Fibroblast of lung (primary cell): ENCODE data around the gene ELOVL2. TPM values are rescaled to one million over a fixed set of nuclear protein-coding genes. Genes with fewer than 3 reads are reported as not detected.

ENCODE experiments used
- DNase-seq, 2 donors: peaks; one replicate each; pipeline versions ENCODE4 v3.0.0 to v3.0.0-alpha.2; 2010; ENCODE audit warnings: low read depth in 2 of 2
- H2AFZ ChIP-seq: 2 replicates; pipeline ENCODE4 v1.5.1; 2012; ENCODE audit warnings: low read length, control low read depth, inconsistent platforms
- H3K27ac ChIP-seq: 2 replicates; pipeline ENCODE4 v1.5.1; 2011; ENCODE audit warnings: low read length, control low read depth; ENCODE audit not compliant: insufficient read depth
- H3K27me3 ChIP-seq: 2 replicates; pipeline ENCODE4 v1.5.1; 2011; ENCODE audit warnings: mild to moderate bottlenecking, low read length; ENCODE audit not compliant: control insufficient read depth, insufficient read depth
- H3K36me3 ChIP-seq: 2 replicates; pipeline ENCODE4 v1.5.1; 2011; ENCODE audit warnings: low read length; ENCODE audit not compliant: control insufficient read depth, insufficient read depth
- H3K4me1 ChIP-seq: 2 replicates; pipeline ENCODE4 v1.5.1; 2011; ENCODE audit warnings: low read length; ENCODE audit not compliant: control insufficient read depth, insufficient read depth; ENCODE audit errors: extremely low read depth
- H3K4me2 ChIP-seq: 2 replicates; pipeline ENCODE4 v1.5.1; 2011; ENCODE audit warnings: low read length, control low read depth; ENCODE audit not compliant: insufficient read depth; ENCODE audit errors: extremely low read depth
- H3K4me3 ChIP-seq, 4 experiments: fragments of 200-600 bp in 1 of 4; sonication (generic) in 1 of 4; replicated peaks in 1 of 4; 2 replicates each; pipeline ENCODE4 v1.5.1; 2011 to 2016; ENCODE audit warnings: low read length in 4 of 4, low read depth in 3 of 4, mild to moderate bottlenecking in 3 of 4, control low read depth in 2 of 4, inconsistent platforms in 1 of 4, mixed read lengths in 1 of 4; ENCODE audit not compliant: insufficient read depth in 1 of 4; ENCODE audit errors: control extremely low read depth in 1 of 4
- H3K79me2 ChIP-seq: 2 replicates; pipeline ENCODE4 v1.5.1; 2012; ENCODE audit warnings: mild to moderate bottlenecking, low read length, inconsistent platforms; ENCODE audit not compliant: control insufficient read depth, insufficient read depth
- H3K9ac ChIP-seq: 2 replicates; pipeline ENCODE4 v1.5.1; 2011; ENCODE audit warnings: mild to moderate bottlenecking, low read length, control low read depth; ENCODE audit not compliant: insufficient read depth
- H3K9me3 ChIP-seq: 2 replicates; pipeline ENCODE4 v1.5.1; 2012; ENCODE audit warnings: low read depth, low read length; ENCODE audit not compliant: control insufficient read depth, insufficient read depth
- H4K20me1 ChIP-seq: 2 replicates; pipeline ENCODE4 v1.5.1; 2011; ENCODE audit warnings: low read length; ENCODE audit not compliant: control insufficient read depth, insufficient read depth; ENCODE audit errors: extremely low read depth
- CTCF ChIP-seq, 2 donors: IDR thresholded peaks in 1 of 2; conservative IDR thresholded peaks in 1 of 2; 1 replicate in 1 of 2; 2 replicates in 1 of 2; pipeline ENCODE4 v1.5.1; 2011 to 2012; ENCODE audit warnings: low read length in 2 of 2, control low read depth in 1 of 2, inconsistent platforms in 1 of 2, low read depth in 1 of 2, mild to moderate bottlenecking in 1 of 2
- EZH2 ChIP-seq: IDR thresholded peaks from 2 replicates; pipeline ENCODE4 v1.5.1; 2012; ENCODE audit warnings: low read length, control low read depth, mild to moderate bottlenecking; ENCODE audit errors: missing control alignments
- polyA plus RNA-seq, 2 donors: library from polyadenylated mRNA; depleted of rRNA in 1 of 2; stranded (reverse) in 1 of 2; unstranded in 1 of 2; fragments of >200 nt; gene quantifications; 2 replicates each; pipeline ENCODE4 v1.2.1, GENCODE V29; 2011 to 2012; ENCODE audit warnings: missing spikeins in 1 of 2
- total RNA-seq: library from RNA; depleted of rRNA; stranded (reverse); fragments of >200 nt; gene quantifications from 2 replicates; pipeline ENCODE4 v1.2.1, GENCODE V29; 2014

Gene ELOVL2
- total and polyA plus RNA-seq, 2 donors (not counting 1 experiment from before 2014, with no cell fraction given), result under 0.01 to 13.9 TPM

GRCh38 chr6:11062083-11062482, 18.0 kb upstream of the ELOVL2 start:
- no peaks in the 10 kb centered on the region for H3K27me3 ChIP-seq
- TF ChIP-seq EZH2, result no peak
- no peak for TF ChIP-seq CTCF (conservative IDR thresholded peaks at IDR 0.05 in 1 of 2, IDR thresholded peaks at IDR 0.05 in 1 of 2; ENCODE audit: low read depth in 1 of 2, low read length in 2 of 2)
- H3K79me2 ChIP-seq, result no peaks in the 10 kb centered on the region
- no peaks in the 10 kb centered on the region for H3K4me1 ChIP-seq
- H3K36me3 ChIP-seq, result no peaks in the 10 kb centered on the region
- no peak overlapping the region for H3K4me3 ChIP-seq
- no peaks in the 10 kb centered on the region for H3K9me3 ChIP-seq
- no peaks in the 10 kb centered on the region for H4K20me1 ChIP-seq
- no peak overlapping the region for H3K4me2 ChIP-seq
- no peak overlapping the region for H2AFZ ChIP-seq
- no peak overlapping the region for H3K9ac ChIP-seq
- no peak overlapping the region for H3K27ac ChIP-seq
- no peak for DNase-seq

- Histone ChIP-seq H3K27ac (no peak overlapping the region), H3K9ac (no peak overlapping the region), H3K79me2 (no peaks in the 10 kb centered on the region), H2AFZ (no peak overlapping the region), H3K27me3 (no peaks in the 10 kb centered on the region), H3K36me3 (no peaks in the 10 kb centered on the region), H3K9me3 (no peaks in the 10 kb centered on the region), H4K20me1 (no peaks in the 10 kb centered on the region), H3K4me3 (no peak overlapping the region), H3K4me2 (no peak overlapping the region), H3K4me1 (no peaks in the 10 kb centered on the region)
- TF ChIP-seq EZH2 (no peak), CTCF (conservative IDR thresholded peaks at IDR 0.05 in 1 of 2, IDR thresholded peaks at IDR 0.05 in 1 of 2; ENCODE audit: low read depth in 1 of 2, low read length in 2 of 2) (no peak)
- peak in 1 of 2 donors; percentile 39 for DNase-seq
These were observed 14.3 kb upstream of the ELOVL2 start for GRCh38 chr6:11058406-11058805.

GRCh38 chr6:11056871-11057270, 12.8 kb upstream of the ELOVL2 start:
- no peak for DNase-seq

More at GRCh38 chr6:11056871-11057270, 12.8 kb upstream of the ELOVL2 start:
- no peaks in the 10 kb centered on the region for H4K20me1 ChIP-seq
- no peak overlapping the region for H3K27ac ChIP-seq
- no peak overlapping the region for H2AFZ ChIP-seq
- H3K4me3 ChIP-seq, result no peak overlapping the region
- TF ChIP-seq CTCF (conservative IDR thresholded peaks at IDR 0.05 in 1 of 2, IDR thresholded peaks at IDR 0.05 in 1 of 2; ENCODE audit: low read depth in 1 of 2, low read length in 2 of 2) (no peak), EZH2 (no peak)
- no peak overlapping the region for H3K9ac ChIP-seq
- no peaks in the 10 kb centered on the region for H3K9me3 ChIP-seq
- H3K36me3 ChIP-seq, result no peaks in the 10 kb centered on the region
- no peaks in the 10 kb centered on the region for H3K4me1 ChIP-seq
- no peaks in the 10 kb centered on the region for H3K79me2 ChIP-seq
- H3K27me3 ChIP-seq, result no peaks in the 10 kb centered on the region
- H3K4me2 ChIP-seq, result no peak overlapping the region
